Ishikawa (cell line): Measurements from ENCODE around the gene ODAM.

Source experiments
- CEBPB ChIP-seq: IDR thresholded peaks from 2 replicates; pipeline ENCODE4 v1.6.1; 2012
- EGR1 ChIP-seq: IDR thresholded peaks from 2 replicates; pipeline ENCODE4 v1.6.1; 2012
- EP300 ChIP-seq: IDR thresholded peaks from 2 replicates; pipeline ENCODE4 v1.6.1; 2012; ENCODE audit warnings: borderline replicate concordance
- FOXM1 ChIP-seq: IDR thresholded peaks from 2 replicates; pipeline ENCODE4 v1.6.1; 2012; ENCODE audit warnings: low read depth, borderline replicate concordance
- NFIC ChIP-seq: IDR thresholded peaks from 2 replicates; pipeline ENCODE4 v1.6.1; 2012
- RAD21 ChIP-seq: IDR thresholded peaks from 2 replicates; pipeline ENCODE4 v1.6.1; 2012; ENCODE audit warnings: low read depth
- TAF1 ChIP-seq: IDR thresholded peaks from 2 replicates; pipeline ENCODE4 v1.6.1; 2012; ENCODE audit warnings: low read depth, mild to moderate bottlenecking
- TCF12 ChIP-seq: IDR thresholded peaks from 2 replicates; pipeline ENCODE4 v1.6.1; 2012; ENCODE audit warnings: low read depth
- USF1 ChIP-seq: IDR thresholded peaks from 2 replicates; pipeline ENCODE4 v1.6.1; 2012
- YY1 ChIP-seq: IDR thresholded peaks from 2 replicates; pipeline ENCODE4 v1.6.1; 2012; ENCODE audit warnings: low read depth
- ZBTB7A ChIP-seq: IDR thresholded peaks from 2 replicates; pipeline ENCODE4 v1.6.1; 2012; ENCODE audit warnings: low read depth
- TF ChIP-seq, protein P1 (sequence below): IDR thresholded peaks from 2 replicates; pipeline ENCODE4 v1.6.1; 2012; ENCODE audit warnings: low read depth, mild to moderate bottlenecking
- TF ChIP-seq, protein P2 (sequence below): IDR thresholded peaks from 2 replicates; pipeline ENCODE4 v1.6.1; 2012

DNA sequence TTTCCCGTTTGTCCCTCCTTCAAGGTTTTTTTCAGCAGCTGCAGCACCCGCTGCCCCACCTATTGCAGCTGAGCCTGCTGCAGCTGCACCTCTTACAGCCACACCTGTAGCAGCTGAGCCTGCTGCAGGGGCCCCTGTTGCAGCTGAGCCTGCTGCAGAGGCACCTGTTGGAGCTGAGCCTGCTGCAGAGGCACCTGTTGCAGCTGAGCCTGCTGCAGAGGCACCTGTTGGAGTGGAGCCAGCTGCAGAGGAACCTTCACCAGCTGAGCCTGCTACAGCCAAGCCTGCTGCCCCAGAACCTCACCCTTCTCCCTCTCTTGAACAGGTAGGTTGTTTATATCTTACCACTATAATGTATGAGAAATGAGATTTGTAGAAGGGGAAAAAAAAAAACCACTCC, 36.9 kb upstream of the ODAM start:
- TF ChIP-seq TAF1 (no peak), CEBPB (no peak), TCF12 (no peak), EP300 (no peak), YY1 (no peak), ZBTB7A (no peak), EGR1 (no peak), RAD21 (no peak), FOXM1 (no peak), NFIC (no peak), USF1 (no peak)
- TF ChIP-seq, protein P1, sequence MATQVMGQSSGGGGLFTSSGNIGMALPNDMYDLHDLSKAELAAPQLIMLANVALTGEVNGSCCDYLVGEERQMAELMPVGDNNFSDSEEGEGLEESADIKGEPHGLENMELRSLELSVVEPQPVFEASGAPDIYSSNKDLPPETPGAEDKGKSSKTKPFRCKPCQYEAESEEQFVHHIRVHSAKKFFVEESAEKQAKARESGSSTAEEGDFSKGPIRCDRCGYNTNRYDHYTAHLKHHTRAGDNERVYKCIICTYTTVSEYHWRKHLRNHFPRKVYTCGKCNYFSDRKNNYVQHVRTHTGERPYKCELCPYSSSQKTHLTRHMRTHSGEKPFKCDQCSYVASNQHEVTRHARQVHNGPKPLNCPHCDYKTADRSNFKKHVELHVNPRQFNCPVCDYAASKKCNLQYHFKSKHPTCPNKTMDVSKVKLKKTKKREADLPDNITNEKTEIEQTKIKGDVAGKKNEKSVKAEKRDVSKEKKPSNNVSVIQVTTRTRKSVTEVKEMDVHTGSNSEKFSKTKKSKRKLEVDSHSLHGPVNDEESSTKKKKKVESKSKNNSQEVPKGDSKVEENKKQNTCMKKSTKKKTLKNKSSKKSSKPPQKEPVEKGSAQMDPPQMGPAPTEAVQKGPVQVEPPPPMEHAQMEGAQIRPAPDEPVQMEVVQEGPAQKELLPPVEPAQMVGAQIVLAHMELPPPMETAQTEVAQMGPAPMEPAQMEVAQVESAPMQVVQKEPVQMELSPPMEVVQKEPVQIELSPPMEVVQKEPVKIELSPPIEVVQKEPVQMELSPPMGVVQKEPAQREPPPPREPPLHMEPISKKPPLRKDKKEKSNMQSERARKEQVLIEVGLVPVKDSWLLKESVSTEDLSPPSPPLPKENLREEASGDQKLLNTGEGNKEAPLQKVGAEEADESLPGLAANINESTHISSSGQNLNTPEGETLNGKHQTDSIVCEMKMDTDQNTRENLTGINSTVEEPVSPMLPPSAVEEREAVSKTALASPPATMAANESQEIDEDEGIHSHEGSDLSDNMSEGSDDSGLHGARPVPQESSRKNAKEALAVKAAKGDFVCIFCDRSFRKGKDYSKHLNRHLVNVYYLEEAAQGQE: no peak
- TF ChIP-seq, protein P2, sequence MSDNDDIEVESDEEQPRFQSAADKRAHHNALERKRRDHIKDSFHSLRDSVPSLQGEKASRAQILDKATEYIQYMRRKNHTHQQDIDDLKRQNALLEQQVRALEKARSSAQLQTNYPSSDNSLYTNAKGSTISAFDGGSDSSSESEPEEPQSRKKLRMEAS: no peak
